Naive thymus-derived CD4-positive, alpha-beta T cell (primary cell): ENCODE data around the gene LINC01488. TPM values are rescaled to one million over a fixed set of nuclear protein-coding genes. Genes with fewer than 3 reads are reported as not detected.

Experiments
- ATAC-seq: fragments of 150-1000 bp; cut with Tn5 transposase; 2 replicates; pipeline ENCODE4 v1.10.0; 2021; ENCODE audit warnings: mild to moderate bottlenecking, moderate library complexity
- CTCF ChIA-PET: fragments of 350-600 bp; sonication (Branson Sonifier 250); formaldehyde crosslinking; loops from one replicate; lab custom pipeline; 2021; ENCODE audit warnings: antibody characterized with exemption; lab: Charles Lee
- POLR2A ChIA-PET: fragments of 350-600 bp; sonication (Branson Sonifier 250); formaldehyde crosslinking; loops from one replicate; lab custom pipeline; 2021; ENCODE audit warnings: antibody characterized with exemption, inconsistent platforms; lab: Charles Lee
- DNase-seq, 9 donors: peaks; one replicate each; pipeline versions ENCODE4 v3.0.0 to v3.0.0-alpha.2; 2020 to 2022; ENCODE audit warnings: mixed read lengths in 1 of 9
- H3K27ac ChIP-seq: one replicate; pipeline ENCODE4 v1.7.0; 2013; ENCODE audit warnings: mild to moderate bottlenecking, low read depth, low read length, moderate library complexity
- H3K27me3 ChIP-seq, 2 donors: one replicate each; pipeline ENCODE4 v1.7.0; 2013; ENCODE audit warnings: low read length in 2 of 2, mild to moderate bottlenecking in 2 of 2, moderate library complexity in 2 of 2; ENCODE audit not compliant: control insufficient read depth in 2 of 2, insufficient read depth in 2 of 2
- H3K36me3 ChIP-seq, 3 experiments: 1 replicate in 2 of 3; 2 replicates in 1 of 3; pipeline ENCODE4 v1.7.0; 2013; ENCODE audit warnings: low read length in 3 of 3, mild to moderate bottlenecking in 3 of 3, moderate library complexity in 1 of 3; ENCODE audit not compliant: insufficient read depth in 3 of 3, control insufficient read depth in 2 of 3
- H3K4me1 ChIP-seq, 2 donors: one replicate each; pipeline ENCODE4 v1.7.0; 2013; ENCODE audit warnings: low read length in 2 of 2, mild to moderate bottlenecking in 2 of 2, moderate library complexity in 1 of 2; ENCODE audit not compliant: control insufficient read depth in 2 of 2, insufficient read depth in 2 of 2
- H3K4me3 ChIP-seq: 2 replicates; pipeline ENCODE4 v1.7.0; 2013; ENCODE audit warnings: mild to moderate bottlenecking, low read length
- H3K9me3 ChIP-seq, 3 experiments: 1 replicate in 2 of 3; 2 replicates in 1 of 3; pipeline ENCODE4 v1.7.0; 2013; ENCODE audit warnings: low read length in 3 of 3; ENCODE audit not compliant: control insufficient read depth in 2 of 3
- H3K27ac Mint-ChIP-seq, 9 donors: one replicate each; pipeline ENCODE4 v1.8.0; 2020 to 2022; ENCODE audit warnings: mixed read lengths in 9 of 9, mild to moderate bottlenecking in 8 of 9, moderate library complexity in 5 of 9, inconsistent platforms in 2 of 9
- H3K27me3 Mint-ChIP-seq, 5 donors: one replicate each; pipeline ENCODE4 v1.8.0; 2021 to 2022; ENCODE audit warnings: mixed read lengths in 5 of 5, mild to moderate bottlenecking in 1 of 5
- H3K36me3 Mint-ChIP-seq, 5 donors: one replicate each; pipeline ENCODE4 v1.8.0; 2020 to 2022; ENCODE audit warnings: mixed read lengths in 5 of 5, mild to moderate bottlenecking in 3 of 5, inconsistent platforms in 1 of 5
- H3K4me1 Mint-ChIP-seq, 7 donors: one replicate each; pipeline ENCODE4 v1.8.0; 2020 to 2022; ENCODE audit warnings: mixed read lengths in 7 of 7, mild to moderate bottlenecking in 3 of 7, inconsistent platforms in 1 of 7
- H3K4me3 Mint-ChIP-seq, 10 donors: one replicate each; pipeline ENCODE4 v1.8.0; 2020 to 2022; ENCODE audit warnings: mild to moderate bottlenecking in 10 of 10, mixed read lengths in 10 of 10, moderate library complexity in 6 of 10, inconsistent platforms in 2 of 10
- H3K9me3 Mint-ChIP-seq, 11 donors: one replicate each; pipeline ENCODE4 v1.8.0; 2020 to 2022; ENCODE audit warnings: mixed read lengths in 11 of 11, mild to moderate bottlenecking in 4 of 11, inconsistent platforms in 1 of 11, moderate library complexity in 1 of 11
- intact Hi-C, 2 donors: fragments of 100-400 bp; cut with micrococcal nuclease; formaldehyde crosslinking; loops; one replicate each; pipeline ENCODE4 v1.15.1; 2023
- polyA plus RNA-seq, 2 donors: library from polyadenylated mRNA; unstranded; fragments of 300-500 nt; fragmentation: Illumina TruSeq; gene quantifications; one replicate each; pipeline ENCODE4 v1.2.3, GENCODE V29; 2021
- total RNA-seq, 6 experiments: library from RNA in 5 of 6; stranded (reverse) in 5 of 6; gene quantifications; 1 replicate in 5 of 6; 2 replicates in 1 of 6; pipeline ENCODE4 v1.2.3 and lab custom pipeline; 2021 to 2026

The LINC01488 gene
- total and polyA plus RNA-seq, 7 experiments from 2014 or later = not detected

- no peak overlapping the region for H3K4me3 Mint-ChIP-seq
- H3K27me3 Mint-ChIP-seq = peaks cover 0 to 12% (median 7%) of the 10 kb centered on the region in 5 donors
- Histone ChIP-seq H3K27ac (no peak overlapping the region), H3K36me3 (no peaks in the 10 kb centered on the region), H3K27me3 (no peaks in the 10 kb centered on the region), H3K9me3 (no peaks in the 10 kb centered on the region), H3K4me1 (no peaks in the 10 kb centered on the region), H3K4me3 (no peak overlapping the region)
- H3K27ac Mint-ChIP-seq = no peak overlapping the region
- POLR2A ChIA-PET = no interaction called here
- CTCF ChIA-PET = no interaction called here
- intact Hi-C loops = no loop called here
- no peak for ATAC-seq
- peaks cover 0 to 8% (median 4%) of the 10 kb centered on the region in 7 donors for H3K4me1 Mint-ChIP-seq
- DNase-seq = no peak
- H3K9me3 Mint-ChIP-seq = peaks cover 0 to 3% (median 0%) of the 10 kb centered on the region in 11 donors
- H3K36me3 Mint-ChIP-seq = no peaks in the 10 kb centered on the region
Observed at GRCh38 chr11:69498614-69499175, 17.2 kb downstream of the LINC01488 start.

- POLR2A ChIA-PET = no interaction called here
Observed at GRCh38 chr11:69499186-69499917, 17.9 kb downstream of the LINC01488 start.

GRCh38 chr11:69499918-69500284 lies 18.4 kb downstream of the LINC01488 start:
- POLR2A ChIA-PET = no interaction called here
- ATAC-seq = no peak
- H3K27ac ChIP-seq = no peak overlapping the region
- no peaks in the 10 kb centered on the region for H3K27me3 ChIP-seq
- H3K27ac Mint-ChIP-seq = no peak overlapping the region
- no peaks in the 10 kb centered on the region for H3K36me3 Mint-ChIP-seq
- H3K4me3 Mint-ChIP-seq = no peak overlapping the region
- DNase-seq = no peak
- peaks cover 0 to 7% (median 4%) of the 10 kb centered on the region in 5 donors for H3K27me3 Mint-ChIP-seq
- no peaks in the 10 kb centered on the region for H3K36me3 ChIP-seq
- no peaks in the 10 kb centered on the region for H3K4me1 ChIP-seq
- peaks cover 0 to 9% (median 4%) of the 10 kb centered on the region in 7 donors for H3K4me1 Mint-ChIP-seq
- H3K9me3 ChIP-seq = no peaks in the 10 kb centered on the region
- intact Hi-C loops = no loop called here
- no peak overlapping the region for H3K4me3 ChIP-seq
- CTCF ChIA-PET = no interaction called here
- H3K9me3 Mint-ChIP-seq = peaks cover 0 to 3% (median 0%) of the 10 kb centered on the region in 11 donors

More at GRCh38 chr11:69499186-69499917, 17.9 kb downstream of the LINC01488 start:
- Mint-ChIP-seq H3K9me3 (peaks cover 0 to 3% (median 0%) of the 10 kb centered on the region in 11 donors), H3K27me3 (peaks cover 0 to 8% (median 7%) of the 10 kb centered on the region in 5 donors), H3K36me3 (no peaks in the 10 kb centered on the region), H3K4me1 (peaks cover 0 to 9% (median 4%) of the 10 kb centered on the region in 7 donors), H3K27ac (no peak overlapping the region), H3K4me3 (no peak overlapping the region)
- Histone ChIP-seq H3K27me3 (no peaks in the 10 kb centered on the region), H3K36me3 (no peaks in the 10 kb centered on the region), H3K27ac (no peak overlapping the region), H3K4me1 (no peaks in the 10 kb centered on the region), H3K4me3 (no peak overlapping the region), H3K9me3 (no peaks in the 10 kb centered on the region)
- intact Hi-C loops = no loop called here
- CTCF ChIA-PET = no interaction called here
- ATAC-seq = no peak
- DNase-seq = no peak

GRCh38 chr11:69500285-69501120 lies 19.0 kb downstream of the LINC01488 start:
- no peak overlapping the region for H3K4me3 ChIP-seq
- peaks cover 0 to 7% (median 3%) of the 10 kb centered on the region in 5 donors for H3K27me3 Mint-ChIP-seq

GRCh38 chr11:69501121-69501489 lies 19.6 kb downstream of the LINC01488 start:
- CTCF ChIA-PET = no interaction called here
- Histone ChIP-seq H3K36me3 (no peaks in the 10 kb centered on the region), H3K9me3 (no peaks in the 10 kb centered on the region), H3K4me3 (no peak overlapping the region), H3K27me3 (no peaks in the 10 kb centered on the region), H3K27ac (no peak overlapping the region), H3K4me1 (no peaks in the 10 kb centered on the region)
- Mint-ChIP-seq H3K4me1 (peaks cover 0 to 9% (median 5%) of the 10 kb centered on the region in 7 donors), H3K27ac (no peak overlapping the region), H3K4me3 (no peak overlapping the region), H3K36me3 (peaks cover 0 to 4% (median 0%) of the 10 kb centered on the region in 5 donors), H3K27me3 (peaks cover 0 to 5% (median 3%) of the 10 kb centered on the region in 5 donors), H3K9me3 (peaks cover 0 to 4% (median 0%) of the 10 kb centered on the region in 11 donors)
- DNase-seq (no peak), ATAC-seq (no peak)
- intact Hi-C loops = no loop called here
- POLR2A ChIA-PET = no interaction called here

More at GRCh38 chr11:69500285-69501120, 19.0 kb downstream of the LINC01488 start:
- Histone ChIP-seq H3K36me3 (no peaks in the 10 kb centered on the region), H3K9me3 (no peaks in the 10 kb centered on the region), H3K27ac (no peak overlapping the region), H3K4me1 (no peaks in the 10 kb centered on the region), H3K27me3 (no peaks in the 10 kb centered on the region)
- DNase-seq (no peak), ATAC-seq (no peak)
- Mint-ChIP-seq H3K9me3 (peaks cover 0 to 3% (median 0%) of the 10 kb centered on the region in 11 donors), H3K36me3 (peaks cover 0 to 4% (median 0%) of the 10 kb centered on the region in 5 donors), H3K4me1 (peaks cover 0 to 9% (median 5%) of the 10 kb centered on the region in 7 donors), H3K27ac (no peak overlapping the region), H3K4me3 (no peak overlapping the region)
- POLR2A ChIA-PET = no interaction called here
- intact Hi-C loops = no loop called here
- CTCF ChIA-PET = no interaction called here

GRCh38 chr11:69501891-69502860 lies 20.7 kb downstream of the LINC01488 start:
- POLR2A ChIA-PET = no interaction called here
- CTCF ChIA-PET = no interaction called here
- DNase-seq = no peak

More at GRCh38 chr11:69501891-69502860, 20.7 kb downstream of the LINC01488 start:
- peaks cover 0 to 4% (median 0%) of the 10 kb centered on the region in 5 donors for H3K36me3 Mint-ChIP-seq
- peaks cover 0 to 5% (median 0%) of the 10 kb centered on the region in 5 donors for H3K27me3 Mint-ChIP-seq
- ATAC-seq = no peak
- Histone ChIP-seq H3K4me3 (no peak overlapping the region), H3K36me3 (no peaks in the 10 kb centered on the region), H3K27ac (no peak overlapping the region), H3K9me3 (no peaks in the 10 kb centered on the region), H3K27me3 (no peaks in the 10 kb centered on the region), H3K4me1 (no peaks in the 10 kb centered on the region)
- no peak overlapping the region for H3K4me3 Mint-ChIP-seq
- intact Hi-C loops = no loop called here
- peaks cover 0 to 9% (median 2%) of the 10 kb centered on the region in 11 donors for H3K9me3 Mint-ChIP-seq
- H3K27ac Mint-ChIP-seq = no peak overlapping the region
- peaks cover 0 to 9% (median 5%) of the 10 kb centered on the region in 7 donors for H3K4me1 Mint-ChIP-seq
